AG10803 (cell line): ENCODE measurements around the gene ZCCHC2.

Experiments
- DNase-seq: peaks from one replicate; pipeline ENCODE4 v3.0.0; 2010; ENCODE audit warnings: low read depth
- H3K4me3 ChIP-seq: 2 replicates; pipeline ENCODE4 v1.5.1; 2011; ENCODE audit warnings: mild to moderate bottlenecking, low read length, control low read depth
- CTCF ChIP-seq: conservative IDR thresholded peaks from 2 replicates; pipeline ENCODE4 v1.5.1; 2011; ENCODE audit warnings: mild to moderate bottlenecking, low read length, control low read depth, inconsistent platforms

The ZCCHC2 gene

GRCh38 chr18:62566818-62567217, 44.0 kb downstream of the ZCCHC2 start:
- TF ChIP-seq CTCF = no peak
- H3K4me3 ChIP-seq = no peak overlapping the region
- no peak for DNase-seq

- H3K4me3 ChIP-seq = no peak overlapping the region
- no peak for TF ChIP-seq CTCF
- no peak for DNase-seq
Measured at GRCh38 chr18:62569081-62569655, 46.3 kb downstream of the ZCCHC2 start.

GRCh38 chr18:62571037-62571436, 48.2 kb downstream of the ZCCHC2 start:
- no peak overlapping the region for H3K4me3 ChIP-seq
- TF ChIP-seq CTCF = no peak
- no peak for DNase-seq

GRCh38 chr18:62571648-62572047, 48.8 kb downstream of the ZCCHC2 start:
- DNase-seq = no peak
- no peak overlapping the region for H3K4me3 ChIP-seq
- no peak for TF ChIP-seq CTCF

- no peak overlapping the region for H3K4me3 ChIP-seq
- no peak for DNase-seq
- no peak for TF ChIP-seq CTCF
Measured at GRCh38 chr18:62572456-62572855, 49.6 kb downstream of the ZCCHC2 start.

- no peak for DNase-seq
- H3K4me3 ChIP-seq = no peak overlapping the region
- TF ChIP-seq CTCF = no peak
Measured at GRCh38 chr18:62574776-62575175, 52.0 kb downstream of the ZCCHC2 start.

GRCh38 chr18:62576271-62576670, 53.4 kb downstream of the ZCCHC2 start:
- no peak overlapping the region for H3K4me3 ChIP-seq
- no peak for DNase-seq
- TF ChIP-seq CTCF = no peak
